HepG2 (cell line): Measurements from ENCODE around the gene ELL. TPM values are rescaled to one million over a fixed set of nuclear protein-coding genes. Genes with fewer than 3 reads are reported as not detected.

ENCODE experiments used
- AGO1 ChIP-seq: fragments of 200-400 bp; formaldehyde crosslinking; IDR thresholded peaks from 2 replicates; pipeline ENCODE4 v1.6.1; 2017; ENCODE audit warnings: mild to moderate bottlenecking, low read depth, low read length, moderate library complexity; ENCODE audit not compliant: poor library complexity, severe bottlenecking
- ARHGAP35 ChIP-seq: sonication (generic); formaldehyde crosslinking; IDR thresholded peaks from 2 replicates; pipeline ENCODE4 v1.9.0; 2022; ENCODE audit warnings: mild to moderate bottlenecking, inconsistent platforms, moderate library complexity, missing genetic modification reagents, borderline replicate concordance
- FLYWCH1 ChIP-seq: sonication (generic); formaldehyde crosslinking; IDR thresholded peaks from 2 replicates; pipeline ENCODE4 v1.8.1; 2023; ENCODE audit warnings: mild to moderate bottlenecking, missing genetic modification reagents
- FOSL1 ChIP-seq: sonication (generic); formaldehyde crosslinking; IDR thresholded peaks from 2 replicates; pipeline ENCODE4 v1.9.0; 2021; ENCODE audit warnings: missing genetic modification reagents, borderline replicate concordance
- FOSL2 ChIP-seq: sonication (generic); formaldehyde crosslinking; IDR thresholded peaks from 2 replicates; pipeline ENCODE4 v1.4.0; 2020; ENCODE audit warnings: missing genetic modification reagents
- IRF2 ChIP-seq: IDR thresholded peaks from 2 replicates; pipeline ENCODE4 v1.6.1; 2018; ENCODE audit warnings: missing genetic modification reagents, missing compliant biosample characterization
- IRF9 ChIP-seq: sonication (generic); formaldehyde crosslinking; IDR thresholded peaks from 2 replicates; pipeline ENCODE4 v1.8.0; 2022; ENCODE audit warnings: missing genetic modification reagents, mild to moderate bottlenecking, borderline replicate concordance
- MAX ChIP-seq: IDR thresholded peaks from 2 replicates; pipeline ENCODE4 v1.6.1; 2012; ENCODE audit warnings: inconsistent platforms
- MBNL3 ChIP-seq: fragments of 250-450 bp; sonication (Bioruptor Pico); conservative IDR thresholded peaks from 2 replicates; pipeline ENCODE4 v1.8.0; 2022; ENCODE audit warnings: mild to moderate bottlenecking, inconsistent platforms
- MTA3 ChIP-seq: sonication (generic); formaldehyde crosslinking; IDR thresholded peaks from 2 replicates; pipeline ENCODE4 v1.4.0; 2020; ENCODE audit warnings: missing genetic modification reagents
- MXD4 ChIP-seq: IDR thresholded peaks from 2 replicates; pipeline ENCODE4 v1.6.1; 2016; ENCODE audit warnings: mild to moderate bottlenecking, missing biosample characterization, missing genetic modification reagents
- NFRKB ChIP-seq: fragments of 450-650 bp; IDR thresholded peaks from 2 replicates; pipeline ENCODE4 v1.6.1; 2017
- POLR2AphosphoS5 ChIP-seq: IDR thresholded peaks from 2 replicates; pipeline ENCODE4 v1.6.1; 2012; ENCODE audit warnings: low read depth, low read length
- RAD21 ChIP-seq: fragments of 450-650 bp; formaldehyde crosslinking; IDR thresholded peaks from 2 replicates; pipeline ENCODE4 v1.5.0; 2020; ENCODE audit warnings: mild to moderate bottlenecking
- RARG ChIP-seq: sonication (generic); formaldehyde crosslinking; IDR thresholded peaks from 2 replicates; pipeline ENCODE4 v1.4.0; 2020; ENCODE audit warnings: low read depth, mild to moderate bottlenecking, missing genetic modification reagents
- SNRNP70 ChIP-seq: fragments of 200-400 bp; formaldehyde crosslinking; IDR thresholded peaks from 2 replicates; pipeline ENCODE4 v1.6.1; 2017; ENCODE audit warnings: mild to moderate bottlenecking, low read depth, low read length, moderate library complexity
- SP1 ChIP-seq, 2 experiments: fragments of 450-650 bp in 1 of 2; sonication (generic) in 1 of 2; formaldehyde crosslinking in 1 of 2; IDR thresholded peaks; 2 replicates each; pipeline versions ENCODE4 v1.4.0 to v1.6.1; 2016 to 2020; ENCODE audit warnings: missing genetic modification reagents in 1 of 2
- ZBTB26 ChIP-seq: IDR thresholded peaks from 2 replicates; pipeline ENCODE4 v1.6.1; 2016; ENCODE audit warnings: missing compliant biosample characterization, missing genetic modification reagents, borderline replicate concordance
- ZHX1 ChIP-seq: sonication (generic); formaldehyde crosslinking; IDR thresholded peaks from 2 replicates; pipeline ENCODE4 v1.8.1; 2022; ENCODE audit warnings: low read depth, mild to moderate bottlenecking, missing genetic modification reagents
- ZNF263 ChIP-seq: sonication (generic); formaldehyde crosslinking; IDR thresholded peaks from 2 replicates; pipeline ENCODE4 v1.4.0; 2020; ENCODE audit warnings: missing genetic modification reagents
- ZNF296 ChIP-seq: sonication (generic); formaldehyde crosslinking; conservative IDR thresholded peaks from 2 replicates; pipeline ENCODE4 v1.5.0; 2020; ENCODE audit warnings: mild to moderate bottlenecking, missing genetic modification reagents
- ZNF337 ChIP-seq: sonication (generic); formaldehyde crosslinking; IDR thresholded peaks from 2 replicates; pipeline ENCODE4 v1.5.1; 2020; ENCODE audit warnings: missing genetic modification reagents, low read depth, mild to moderate bottlenecking, borderline replicate concordance
- ZNF704 ChIP-seq: sonication (generic); formaldehyde crosslinking; IDR thresholded peaks from 2 replicates; pipeline ENCODE4 v1.8.1; 2023; ENCODE audit warnings: mild to moderate bottlenecking, inconsistent platforms, moderate library complexity, missing genetic modification reagents, borderline replicate concordance
- ZNF850 ChIP-seq: sonication (generic); formaldehyde crosslinking; conservative IDR thresholded peaks from 2 replicates; pipeline ENCODE4 v1.9.0; 2021; ENCODE audit warnings: mild to moderate bottlenecking, missing genetic modification reagents
- polyA plus RNA-seq, 8 experiments: library from polyadenylated mRNA; depleted of rRNA in 3 of 8; stranded (reverse) in 7 of 8; unstranded in 1 of 8; fragments of >200 nt; fragmentation: Illumina TruSeq in 4 of 8; extraction: Trizol in 4 of 8; gene quantifications; 2 replicates each; pipeline versions ENCODE4 v1.2.1 to v1.2.3, GENCODE V29; 2011 to 2016; ENCODE audit warnings: low read depth in 4 of 8, missing spikeins in 1 of 8, mixed read lengths in 1 of 8; ENCODE audit not compliant: insufficient read depth in 1 of 8
- total RNA-seq, 5 experiments: library from RNA; depleted of rRNA; stranded (reverse); fragments of >200 nt; fragmentation: Illumina TruSeq; extraction: Trizol; gene quantifications; 2 replicates each; pipeline ENCODE4 v1.2.3, GENCODE V29; 2016; ENCODE audit warnings: low read depth in 1 of 5

ELL gene
- total and polyA plus RNA-seq, 2 of the 13 experiments (the other 11 are each of a cell fraction or from before 2014, with no cell fraction given), result 3.7 to 5.4 TPM

- TF ChIP-seq MBNL3 (CRISPR knock-in tag) (no peak), SNRNP70 (no peak), ZNF263 (CRISPR knock-in tag) (no peak), ZNF296 (CRISPR knock-in tag) (no peak), FLYWCH1 (no peak), POLR2AphosphoS5 (no peak), ZHX1 (CRISPR knock-in tag) (0 out of 2 replicates have a peak, but pooled peaks have one; percentile 46), NFRKB (no peak), IRF2 (CRISPR knock-in tag) (peak; percentile 36; the same call in 1 of the 2 replicates), MAX (peak; percentile 51), AGO1 (no peak), FOSL1 (CRISPR knock-in tag) (no peak), ZBTB26 (CRISPR knock-in tag) (no peak), MXD4 (CRISPR knock-in tag) (0 out of 2 replicates have a peak, but pooled peaks have one; percentile 55), ARHGAP35 (CRISPR knock-in tag) (0 out of 2 replicates have a peak, but pooled peaks have one; percentile 69), SP1 (IDR thresholded peaks at IDR 0.05) (no peak), SP1 (CRISPR knock-in tag; IDR thresholded peaks at IDR 0.05) (peak; percentile 56; the same call in 1 of the 2 replicates), ZNF704 (CRISPR knock-in tag) (no peak), ZNF337 (CRISPR knock-in tag) (no peak), MTA3 (CRISPR knock-in tag) (no peak), RAD21 (CRISPR knock-in tag) (no peak), RARG (CRISPR knock-in tag) (no peak), FOSL2 (CRISPR knock-in tag) (no peak), ZNF850 (0 out of 2 replicates have a peak, but pooled peaks have one; percentile 70), IRF9 (CRISPR knock-in tag) (no peak)
Measured at GRCh38 chr19:18437491-18438330, 84.2 kb downstream of the ELL start, which contains the start of gene ISYNA1 (continued).
